Measurements from ENCODE around the gene CD276. TPM values are rescaled to one million over a fixed set of nuclear protein-coding genes. Genes with fewer than 3 reads are reported as not detected.

The CD276 gene
- total RNA-seq, 1 donor from 2014 or later, result 21.4 TPM

Other genes with a start within 250 kb of the CD276 start
- gene REC114, start 241.2 kb upstream of the CD276 start, total RNA-seq, result not detected in 2 replicates
- gene NPTN, start 51.0 kb upstream of the CD276 start, total RNA-seq, result 88.5 and 130 TPM in 2 replicates
- under 0.01 and 0.22 TPM in 2 replicates for gene INSYN1, start 69.0 kb downstream of the CD276 start, total RNA-seq
- gene TBC1D21, start 189.2 kb downstream of the CD276 start, total RNA-seq, result not detected in 2 replicates
- 0.20 and 1.1 TPM in 2 replicates for gene LOXL1, start 242.1 kb downstream of the CD276 start, total RNA-seq

Measured in lung microvascular endothelial cell (primary cell).